Right hindlimb (tissue), 1 donor: ENCODE data around the gene HOXD8.

Experiments
- DNase-seq: peaks from one replicate; pipeline ENCODE4 v3.0.0-alpha.2; 2018

HOXD8 gene

GRCh38 chr2:176174824-176175708, 45.6 kb downstream of the HOXD8 start:
- DNase-seq = peak; percentile 42

GRCh38 chr2:176175709-176176607, 46.5 kb downstream of the HOXD8 start:
- DNase-seq = peak; percentile 26

- DNase-seq = no peak
Measured at GRCh38 chr2:176177580-176178037, 48.1 kb downstream of the HOXD8 start.

- DNase-seq = peak; percentile 43
Measured at GRCh38 chr2:176178038-176178756, 48.7 kb downstream of the HOXD8 start.

GRCh38 chr2:176178757-176179295, 49.3 kb downstream of the HOXD8 start:
- no peak for DNase-seq

- DNase-seq = no peak
Measured at GRCh38 chr2:176181551-176181950, 52.0 kb downstream of the HOXD8 start.
